Endothelial cell of umbilical vein (primary cell): ENCODE results near the gene NAA10. TPM values are rescaled to one million over a fixed set of nuclear protein-coding genes. Genes with fewer than 3 reads are reported as not detected.

Source experiments
- BruUV-seq: library from RNA; stranded (reverse); fragments of 400-500 nt; replicated peaks from 2 replicates; lab custom pipeline; 2021; lab: Mats Ljungman, UMichigan
- CTCF ChIA-PET: fragments of 300-600, 350-600 bp; sonication (Branson Sonifier 250); formaldehyde crosslinking; loops from one replicate; lab custom pipeline; 2021; ENCODE audit warnings: antibody characterized with exemption, inconsistent platforms; lab: Charles Lee
- POLR2A ChIA-PET: fragments of 300-600, 350-600 bp; sonication (Branson Sonifier 250); formaldehyde crosslinking; loops from one replicate; lab custom pipeline; 2021; ENCODE audit warnings: antibody characterized with exemption, inconsistent platforms; lab: Charles Lee
- DNase-seq: peaks from one replicate; pipeline ENCODE4 v3.0.0-alpha.2; 2011; ENCODE audit warnings: low read depth, low spot score
- FAIRE-seq: peaks from 2 replicates; lab custom pipeline; 2011; peaks lifted over from hg19 to GRCh38; lab: Jason Lieb, UNC
- H2AFZ ChIP-seq: 2 replicates; pipeline ENCODE4 v1.6.0; 2012; ENCODE audit warnings: low read depth, low read length, control low read depth, inconsistent platforms
- H3K27ac ChIP-seq: 2 replicates; pipeline ENCODE4 v1.5.1; 2011; ENCODE audit warnings: low read depth, mild to moderate bottlenecking, control low read depth, low read length, moderate library complexity; ENCODE audit not compliant: insufficient read depth
- H3K27me3 ChIP-seq, 2 experiments: 2 replicates each; pipeline versions ENCODE4 v1.6.0 to v1.6.1; 2011; ENCODE audit warnings: low read length in 2 of 2, mixed read lengths in 1 of 2; ENCODE audit not compliant: control insufficient read depth in 2 of 2, insufficient read depth in 2 of 2
- H3K36me3 ChIP-seq, 2 experiments: 2 replicates in 1 of 2; 3 replicates in 1 of 2; pipeline ENCODE4 v1.5.1; 2011; ENCODE audit warnings: low read length in 2 of 2, mild to moderate bottlenecking in 1 of 2, moderate library complexity in 1 of 2; ENCODE audit not compliant: control insufficient read depth in 2 of 2, insufficient read depth in 2 of 2; ENCODE audit errors: extremely low read depth in 1 of 2
- H3K4me1 ChIP-seq: 3 replicates; pipeline ENCODE4 v1.5.1; 2011; ENCODE audit warnings: mild to moderate bottlenecking, low read length; ENCODE audit not compliant: control insufficient read depth, insufficient read depth; ENCODE audit errors: extremely low read depth
- H3K4me2 ChIP-seq: 2 replicates; pipeline ENCODE4 v1.6.1; 2011; ENCODE audit warnings: low read length, control low read depth, mixed read lengths; ENCODE audit not compliant: insufficient read depth
- H3K4me3 ChIP-seq, 3 experiments: fragments of 200-600 bp in 1 of 3; sonication (generic), shearing (Covaris generic) in 1 of 3; replicated peaks in 1 of 3; 2 replicates each; pipeline ENCODE4 v1.5.1; 2011 to 2016; ENCODE audit warnings: control low read depth in 3 of 3, low read length in 3 of 3, mild to moderate bottlenecking in 2 of 3, inconsistent platforms in 1 of 3, low read depth in 1 of 3, moderate library complexity in 1 of 3; ENCODE audit not compliant: insufficient read depth in 1 of 3
- H3K79me2 ChIP-seq: 2 replicates; pipeline ENCODE4 v1.6.0; 2012; ENCODE audit warnings: low read length, inconsistent platforms; ENCODE audit not compliant: control insufficient read depth, insufficient read depth
- H3K9ac ChIP-seq: replicated peaks from 2 replicates; pipeline ENCODE3; 2011; ENCODE audit warnings: low read length, control low read depth; ENCODE audit not compliant: insufficient read depth; ENCODE audit errors: extremely low read depth
- H3K9me1 ChIP-seq: replicated peaks from 3 replicates; pipeline ENCODE4 v1.6.0; 2011; ENCODE audit warnings: mild to moderate bottlenecking, low read length; ENCODE audit not compliant: control insufficient read depth, insufficient read depth; ENCODE audit errors: extremely low read depth
- H3K9me3 ChIP-seq: replicated peaks from 2 replicates; pipeline ENCODE4 v1.5.1; 2012; ENCODE audit warnings: low read length, inconsistent platforms; ENCODE audit not compliant: control insufficient read depth, insufficient read depth
- H4K20me1 ChIP-seq: replicated peaks from 2 replicates; pipeline ENCODE3; 2011; ENCODE audit warnings: mild to moderate bottlenecking, low read length; ENCODE audit not compliant: control insufficient read depth, insufficient read depth; ENCODE audit errors: extremely low read depth
- CTCF ChIP-seq, 2 donors: IDR thresholded peaks; 1 replicate in 1 of 2; 2 replicates in 1 of 2; pipeline ENCODE4 v1.5.1; 2011; ENCODE audit warnings: low read length in 2 of 2, mild to moderate bottlenecking in 2 of 2, moderate library complexity in 2 of 2, control low read depth in 1 of 2, inconsistent platforms in 1 of 2, low read depth in 1 of 2; ENCODE audit not compliant: insufficient read depth in 1 of 2; ENCODE audit errors: extremely low read depth in 1 of 2
- EZH2 ChIP-seq: IDR thresholded peaks from 2 replicates; pipeline ENCODE4 v1.6.1; 2012; ENCODE audit warnings: borderline replicate concordance, low read depth, mild to moderate bottlenecking, moderate library complexity, low read length, inconsistent platforms; ENCODE audit not compliant: severe bottlenecking
- FOS ChIP-seq: IDR thresholded peaks from 2 replicates; pipeline ENCODE4 v1.6.1; 2011; ENCODE audit warnings: mild to moderate bottlenecking, low read length, moderate library complexity, borderline replicate concordance; ENCODE audit not compliant: insufficient read depth
- GATA2 ChIP-seq: IDR thresholded peaks from 2 replicates; pipeline ENCODE4 v1.7.0; 2011; ENCODE audit warnings: low read depth, mild to moderate bottlenecking, moderate library complexity, mixed read lengths, low read length; ENCODE audit not compliant: insufficient read length, insufficient read depth
- JUN ChIP-seq: IDR thresholded peaks from 2 replicates; pipeline ENCODE4 v1.6.1; 2011; ENCODE audit warnings: borderline replicate concordance, low read depth; ENCODE audit not compliant: insufficient read length, insufficient read depth
- MYC ChIP-seq: IDR thresholded peaks from one replicate; pipeline ENCODE4 v1.6.1; 2011; ENCODE audit warnings: mild to moderate bottlenecking, low read depth, low read length
- POLR2A ChIP-seq: IDR thresholded peaks from 2 replicates; pipeline ENCODE4 v1.6.1; 2012; ENCODE audit warnings: low read depth, mild to moderate bottlenecking, control low read depth, low read length
- POLR2AphosphoS5 ChIP-seq: IDR thresholded peaks from 2 replicates; pipeline ENCODE4 v1.6.1; 2012; ENCODE audit warnings: low read depth, mild to moderate bottlenecking, control low read depth, low read length, moderate library complexity; ENCODE audit not compliant: insufficient read depth
- dilution Hi-C: fragments of 300-500 bp; cut with MboI; formaldehyde crosslinking; loops from one replicate; pipeline ENCODE4 v1.15.0; 2019; ENCODE audit warnings: low sequenced_read_pairs; ENCODE audit not compliant: extremely low pct_ligation_motif_present
- intact Hi-C: fragments of 100-400 bp; cut with micrococcal nuclease; formaldehyde crosslinking; loops from one replicate; pipeline ENCODE4 v1.10.0; 2022
- polyA plus RNA-seq, 4 experiments: library from polyadenylated mRNA; depleted of rRNA in 3 of 4; stranded (reverse) in 3 of 4; unstranded in 1 of 4; fragments of >200 nt; gene quantifications; 2 replicates each; pipeline versions ENCODE4 v1.2.1 to v1.2.3, GENCODE V29; 2011 to 2012; ENCODE audit warnings: missing spikeins in 1 of 4
- total RNA-seq: library from RNA; stranded (reverse); gene quantifications from 2 replicates; pipeline ENCODE4 v1.2.3, GENCODE V29; 2021
- TF ChIP-seq, protein P1 (sequence below): IDR thresholded peaks from 2 replicates; pipeline ENCODE4 v1.6.1; 2011; ENCODE audit not compliant: insufficient read depth, insufficient read length

NAA10 gene
- total and polyA plus RNA-seq, 2 donors (not counting 3 experiments of a cell fraction or from before 2014, with no cell fraction given): 141 to 144 TPM

DNA sequence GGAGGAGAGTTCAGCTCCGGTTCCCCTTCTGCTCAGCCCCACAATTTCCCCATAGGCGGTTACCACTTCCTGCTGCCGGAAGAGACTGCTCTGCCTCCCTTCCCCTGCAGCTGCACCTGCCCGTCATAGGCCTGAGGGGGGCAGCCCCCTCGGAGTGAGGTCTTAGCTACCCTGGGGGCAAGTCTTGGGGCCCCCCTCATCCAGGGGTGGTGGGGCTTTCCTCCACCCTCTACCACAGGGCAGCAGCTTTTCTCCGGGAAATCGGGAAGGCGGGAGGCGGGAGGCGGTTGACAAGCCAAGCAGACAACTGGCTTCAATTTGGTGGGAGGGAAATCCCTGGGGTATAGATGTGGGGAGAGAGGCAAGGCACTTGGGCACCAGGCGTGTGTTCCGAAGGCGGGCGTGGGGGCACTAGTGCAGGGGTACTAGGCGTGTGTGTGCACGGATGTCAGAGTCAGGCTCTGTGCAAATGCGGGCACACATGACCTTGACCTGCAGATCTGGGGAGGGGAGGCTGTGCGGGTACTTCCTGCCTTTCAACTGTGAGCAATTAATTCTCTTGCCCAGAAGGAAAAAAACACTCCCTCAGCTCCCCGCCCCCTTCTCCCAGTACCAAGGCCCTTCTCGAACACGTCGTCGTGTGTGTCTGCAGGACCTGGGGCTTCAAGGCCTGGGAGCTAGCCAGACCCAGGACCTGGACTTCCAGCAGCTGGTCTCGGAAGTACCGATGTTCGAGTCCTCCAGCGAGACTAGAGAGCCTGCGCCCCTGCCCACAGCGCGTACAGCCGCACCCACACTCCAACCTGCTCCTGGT, 7.8 kb downstream of the NAA10 start:
- peak overlapping the region; percentile 100 for H3K27ac ChIP-seq
- no TSS peak for BruUV-seq
- peaks cover 47% of the 10 kb centered on the region for H3K4me1 ChIP-seq
- no peaks in the 10 kb centered on the region for H3K9me3 ChIP-seq
- FAIRE-seq (no peak), DNase-seq (peak; percentile 71)
- H4K20me1 ChIP-seq: no peaks in the 10 kb centered on the region
- peak overlapping the region; percentile 77 for H3K4me2 ChIP-seq
- CTCF ChIA-PET: interaction anchor here (1.6 to 9.0 kb wide), 2 partner anchors 13 to 21 kb away, joined by 3 to 253 read pairs; partner anchors contain the start of gene RENBP
- no peaks in the 10 kb centered on the region for H3K27me3 ChIP-seq
- H3K9ac ChIP-seq: peak overlapping the region; percentile 96
- dilution Hi-C loops: no loop called here
- peak; percentile 69 for TF ChIP-seq POLR2AphosphoS5
- no peak for TF ChIP-seq JUN
- intact Hi-C loops: loop anchor here (1.0 kb wide), 1 partner anchor 163 kb away; the partner anchor contains the start of gene PLXNB3
- H3K79me2 ChIP-seq: peaks cover 7% of the 10 kb centered on the region
- POLR2A ChIA-PET: interaction anchor here (1.3 to 1.6 kb wide), 2 partner anchors 20 to 161 kb away, joined by 3 to 4 read pairs; no protein-coding TSS in a partner anchor
- peak overlapping the region in 2 of 3 experiments; percentile 44 to 49 for H3K4me3 ChIP-seq
- peaks cover 0 to 12% of the 10 kb centered on the region in 2 experiments for H3K36me3 ChIP-seq
- no peaks in the 10 kb centered on the region for H3K9me1 ChIP-seq
- H2AFZ ChIP-seq: no peak overlapping the region

GRCh38 chrX:153926552-153926857, 8.3 kb downstream of the NAA10 start:
- Histone ChIP-seq H3K4me2 (peak overlapping the region; percentile 52), H3K36me3 (peaks cover 0 to 7% of the 10 kb centered on the region in 2 experiments), H3K9me1 (no peaks in the 10 kb centered on the region), H3K4me1 (peaks cover 51% of the 10 kb centered on the region), H3K9ac (peak overlapping the region; percentile 48), H3K4me3 (peak overlapping the region in 1 of 3 experiments; percentile 5), H3K27ac (peak overlapping the region; percentile 100), H3K9me3 (no peaks in the 10 kb centered on the region), H4K20me1 (no peaks in the 10 kb centered on the region), H2AFZ (no peak overlapping the region), H3K27me3 (no peaks in the 10 kb centered on the region), H3K79me2 (peaks cover 5% of the 10 kb centered on the region)
- FAIRE-seq: no peak
- dilution Hi-C loops: no loop called here
- TF ChIP-seq FOS (no peak), CTCF (IDR thresholded peaks at IDR 0.05; ENCODE audit: extremely low read depth in 1 of 2, insufficient read depth in 1 of 2, low read depth in 1 of 2, low read length in 2 of 2) (no peak), EZH2 (no peak), POLR2AphosphoS5 (no peak), MYC (no peak), POLR2A (no peak), JUN (no peak), GATA2 (no peak)
- TF ChIP-seq, protein P1, sequence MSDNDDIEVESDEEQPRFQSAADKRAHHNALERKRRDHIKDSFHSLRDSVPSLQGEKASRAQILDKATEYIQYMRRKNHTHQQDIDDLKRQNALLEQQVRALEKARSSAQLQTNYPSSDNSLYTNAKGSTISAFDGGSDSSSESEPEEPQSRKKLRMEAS: no peak
- DNase-seq: no peak
- BruUV-seq: no TSS peak
- ChIA-PET CTCF (interaction anchor here (9.0 kb wide), 1 partner anchor 22 kb away, joined by 253 read pairs; the partner anchor contains the start of gene RENBP), POLR2A (interaction anchor here (1.3 to 1.6 kb wide), 2 partner anchors 21 to 160 kb away, joined by 3 to 4 read pairs; no protein-coding TSS in a partner anchor)
- intact Hi-C loops: no loop called here
